Mammary epithelial cell (primary cell): ENCODE results near the gene ZNF783.

Experiments used
- EZH2 ChIP-seq: IDR thresholded peaks from 2 replicates; pipeline ENCODE4 v1.6.1; 2012; ENCODE audit warnings: low read length, inconsistent platforms, borderline replicate concordance
- TF ChIP-seq, protein P1 (sequence below), 2 donors: IDR thresholded peaks in 1 of 2; conservative IDR thresholded peaks in 1 of 2; 2 replicates each; pipeline ENCODE4 v1.5.1; 2011 to 2012; ENCODE audit warnings: inconsistent platforms in 2 of 2, low read length in 2 of 2, mild to moderate bottlenecking in 2 of 2, control low read depth in 1 of 2, low read depth in 1 of 2; ENCODE audit not compliant: insufficient read depth in 1 of 2; ENCODE audit errors: extremely low read depth in 1 of 2

DNA sequence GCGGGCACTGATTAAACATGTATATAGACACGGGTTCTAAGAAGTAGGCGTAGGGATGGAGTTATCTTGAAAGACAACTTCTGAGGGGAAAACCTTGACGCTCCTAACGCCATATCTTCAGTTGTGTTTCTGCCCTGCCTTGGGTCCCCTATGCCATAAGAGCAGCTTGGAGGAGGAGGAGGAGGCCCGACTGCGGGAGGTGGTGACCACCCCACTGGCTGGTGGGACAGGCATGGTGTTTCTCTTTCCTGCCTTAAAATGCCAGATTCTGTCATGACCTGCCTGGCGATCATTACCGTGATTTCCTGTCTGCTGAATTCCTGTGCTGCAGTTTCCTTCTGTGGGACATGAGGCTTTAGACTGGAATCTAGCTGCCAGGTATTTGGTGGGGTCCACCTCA lies 15.9 kb downstream of the ZNF783 start:
- TF ChIP-seq, protein P1, sequence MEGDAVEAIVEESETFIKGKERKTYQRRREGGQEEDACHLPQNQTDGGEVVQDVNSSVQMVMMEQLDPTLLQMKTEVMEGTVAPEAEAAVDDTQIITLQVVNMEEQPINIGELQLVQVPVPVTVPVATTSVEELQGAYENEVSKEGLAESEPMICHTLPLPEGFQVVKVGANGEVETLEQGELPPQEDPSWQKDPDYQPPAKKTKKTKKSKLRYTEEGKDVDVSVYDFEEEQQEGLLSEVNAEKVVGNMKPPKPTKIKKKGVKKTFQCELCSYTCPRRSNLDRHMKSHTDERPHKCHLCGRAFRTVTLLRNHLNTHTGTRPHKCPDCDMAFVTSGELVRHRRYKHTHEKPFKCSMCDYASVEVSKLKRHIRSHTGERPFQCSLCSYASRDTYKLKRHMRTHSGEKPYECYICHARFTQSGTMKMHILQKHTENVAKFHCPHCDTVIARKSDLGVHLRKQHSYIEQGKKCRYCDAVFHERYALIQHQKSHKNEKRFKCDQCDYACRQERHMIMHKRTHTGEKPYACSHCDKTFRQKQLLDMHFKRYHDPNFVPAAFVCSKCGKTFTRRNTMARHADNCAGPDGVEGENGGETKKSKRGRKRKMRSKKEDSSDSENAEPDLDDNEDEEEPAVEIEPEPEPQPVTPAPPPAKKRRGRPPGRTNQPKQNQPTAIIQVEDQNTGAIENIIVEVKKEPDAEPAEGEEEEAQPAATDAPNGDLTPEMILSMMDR (conservative IDR thresholded peaks at IDR 0.05 in 1 of 2, IDR thresholded peaks at IDR 0.05 in 1 of 2; ENCODE audit: extremely low read depth in 1 of 2, insufficient read depth in 1 of 2, low read depth in 1 of 2, low read length in 2 of 2), result no peak
- TF ChIP-seq EZH2, result no peak
